Renal pelvis (tissue), 12 donors: ENCODE measurements around the gene NLGN4X. TPM values are rescaled to one million over a fixed set of nuclear protein-coding genes. Genes with fewer than 3 reads are reported as not detected.

ENCODE experiments used
- DNase-seq: peaks from one replicate; pipeline ENCODE4 v3.0.0-alpha.2; 2013
- long read RNA-seq, 16 experiments: transcript quantifications; one replicate each; lab custom pipeline, GENCODE V29; 2026
- polyA plus RNA-seq, 3 donors: library from polyadenylated mRNA; unstranded; fragments of 120-200 nt; gene quantifications; one replicate each; pipeline ENCODE4 v1.2.1, GENCODE V29; 2013; ENCODE audit not compliant: insufficient read length in 3 of 3

The NLGN4X gene
- polyA plus RNA-seq: 10 to 100 TPM in 2 of 3 donors, 1 to 10 TPM in 1; 8.7 to 13.1 (median 11.4) TPM
- long read RNA-seq, donor 1: 0 reads
- long read RNA-seq, donor 2, full-length matches to known transcripts: 2 of 2 reads
- long read RNA-seq, donor 2, partial matches to known transcripts: 0 of 2 reads
- long read RNA-seq, donor 2, other reads (novel, unspliced or antisense): 0 of 2 reads
- long read RNA-seq, donor 3, full-length matches to known transcripts: 2 of 2 reads
- long read RNA-seq, donor 3, partial matches to known transcripts: 0 of 2 reads
- long read RNA-seq, donor 3, other reads (novel, unspliced or antisense): 0 of 2 reads
- long read RNA-seq, donor 4, full-length matches to known transcripts: 1 of 1 reads
- long read RNA-seq, donor 4, partial matches to known transcripts: 0 of 1 reads
- long read RNA-seq, donor 4, other reads (novel, unspliced or antisense): 0 of 1 reads
- long read RNA-seq, donor 5, full-length matches to known transcripts: 1 of 1 reads
- long read RNA-seq, donor 5, partial matches to known transcripts: 0 of 1 reads
- long read RNA-seq, donor 5, other reads (novel, unspliced or antisense): 0 of 1 reads
- long read RNA-seq, donor 6: 0 reads
- long read RNA-seq, donor 7, full-length matches to known transcripts: 1 of 1 reads
- long read RNA-seq, donor 7, partial matches to known transcripts: 0 of 1 reads
- long read RNA-seq, donor 7, other reads (novel, unspliced or antisense): 0 of 1 reads
- long read RNA-seq, donor 8: 0 reads
- long read RNA-seq, donor 9: 0 reads
- long read RNA-seq, donor 10: 0 reads
- long read RNA-seq, donor 11: 0 reads
- long read RNA-seq, donor 12, full-length matches to known transcripts: 1 of 1 reads
- long read RNA-seq, donor 12, partial matches to known transcripts: 0 of 1 reads
- long read RNA-seq, donor 12, other reads (novel, unspliced or antisense): 0 of 1 reads
- long read RNA-seq, donor 13: 0 reads
- long read RNA-seq, donor 14, full-length matches to known transcripts: 4 of 4 reads
- long read RNA-seq, donor 14, partial matches to known transcripts: 0 of 4 reads
- long read RNA-seq, donor 14, other reads (novel, unspliced or antisense): 0 of 4 reads
- long read RNA-seq, donor 15, full-length matches to known transcripts: 2 of 2 reads
- long read RNA-seq, donor 15, partial matches to known transcripts: 0 of 2 reads
- long read RNA-seq, donor 15, other reads (novel, unspliced or antisense): 0 of 2 reads
- long read RNA-seq, donor 16, full-length matches to known transcripts: 3 of 3 reads
- long read RNA-seq, donor 16, partial matches to known transcripts: 0 of 3 reads
- long read RNA-seq, donor 16, other reads (novel, unspliced or antisense): 0 of 3 reads

DNA sequence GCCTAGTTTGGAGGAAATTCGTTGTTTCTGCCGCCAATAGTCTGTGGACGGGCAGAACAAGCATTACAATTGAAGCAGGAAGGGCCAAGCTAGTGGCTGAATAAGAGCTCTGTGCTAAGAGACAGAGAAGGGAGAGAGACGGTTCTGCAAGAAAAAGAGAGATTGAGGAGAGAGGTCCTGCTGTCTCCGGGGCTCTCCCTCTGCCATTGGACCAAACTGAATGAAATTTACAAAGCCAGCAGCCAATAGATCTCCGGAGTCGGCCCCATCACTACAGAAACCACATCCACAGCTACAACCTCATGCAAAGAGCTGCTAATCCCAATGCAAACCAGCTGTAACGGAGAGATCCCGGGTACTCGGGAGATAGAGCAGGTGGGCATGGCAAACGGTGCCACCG lies at the start of gene NLGN4X:
NLGN4X (minus strand) TSS at position 148 of the 400 bp plus-strand sequence. CDS start 77,401 bp downstream, outside the sequence.
- DNase-seq: peak; percentile 12

DNA sequence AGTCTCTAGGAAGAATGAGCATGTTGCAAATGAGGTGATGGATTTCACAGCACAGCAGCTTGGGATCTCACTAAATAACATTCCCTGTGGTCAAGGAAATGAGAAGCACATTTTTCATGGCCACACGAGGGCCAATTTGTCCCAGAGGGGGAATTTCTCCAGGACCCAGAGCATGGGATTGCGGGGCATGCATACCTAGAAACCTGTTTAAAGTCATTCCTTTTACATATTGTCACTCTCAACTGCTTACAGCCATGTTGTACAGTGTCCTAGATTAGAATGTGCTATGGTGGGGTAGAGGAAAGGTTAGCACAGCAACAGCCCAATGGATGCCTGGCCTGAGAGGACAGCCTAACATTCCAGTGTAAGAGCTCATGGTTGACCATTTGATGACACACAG lies 37.4 kb upstream of the NLGN4X start:
- DNase-seq: no peak

GRCh38 chrX:6262959-6263358 lies 34.3 kb upstream of the NLGN4X start:
- DNase-seq: no peak

GRCh38 chrX:6257025-6257424 lies 28.4 kb upstream of the NLGN4X start:
- DNase-seq: no peak

- DNase-seq: no peak
These were observed 16.0 kb upstream of the NLGN4X start for GRCh38 chrX:6244666-6245065.

DNA sequence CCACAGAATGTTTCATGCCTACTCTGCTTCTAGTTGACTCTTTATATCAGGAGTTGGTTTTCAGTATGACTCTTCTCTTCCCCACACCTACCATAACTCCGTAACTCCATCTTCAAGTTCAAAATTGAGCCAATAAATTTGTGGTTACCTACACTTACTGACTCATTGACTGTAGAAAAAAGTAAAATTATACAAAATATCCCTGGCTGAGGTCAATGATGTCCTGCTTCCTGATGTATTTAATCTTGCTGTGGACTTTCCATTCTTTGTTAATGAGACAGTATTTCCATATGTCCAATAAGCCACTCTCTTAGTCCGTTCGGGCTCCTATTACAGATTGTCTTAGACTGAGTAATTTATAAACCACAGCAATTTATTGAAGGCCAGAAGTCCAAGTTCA lies 9.9 kb upstream of the NLGN4X start:
- no peak for DNase-seq

- no peak for DNase-seq
These were observed 732 bp downstream of the NLGN4X start for GRCh38 chrX:6227935-6228334.

GRCh38 chrX:6227453-6227835 lies 1.2 kb downstream of the NLGN4X start:
- no peak for DNase-seq

- DNase-seq: peak; percentile 19
These were observed 1.8 kb downstream of the NLGN4X start for GRCh38 chrX:6226596-6227452.

GRCh38 chrX:6225911-6226595 lies 2.6 kb downstream of the NLGN4X start:
- DNase-seq: peak; percentile 19

DNA sequence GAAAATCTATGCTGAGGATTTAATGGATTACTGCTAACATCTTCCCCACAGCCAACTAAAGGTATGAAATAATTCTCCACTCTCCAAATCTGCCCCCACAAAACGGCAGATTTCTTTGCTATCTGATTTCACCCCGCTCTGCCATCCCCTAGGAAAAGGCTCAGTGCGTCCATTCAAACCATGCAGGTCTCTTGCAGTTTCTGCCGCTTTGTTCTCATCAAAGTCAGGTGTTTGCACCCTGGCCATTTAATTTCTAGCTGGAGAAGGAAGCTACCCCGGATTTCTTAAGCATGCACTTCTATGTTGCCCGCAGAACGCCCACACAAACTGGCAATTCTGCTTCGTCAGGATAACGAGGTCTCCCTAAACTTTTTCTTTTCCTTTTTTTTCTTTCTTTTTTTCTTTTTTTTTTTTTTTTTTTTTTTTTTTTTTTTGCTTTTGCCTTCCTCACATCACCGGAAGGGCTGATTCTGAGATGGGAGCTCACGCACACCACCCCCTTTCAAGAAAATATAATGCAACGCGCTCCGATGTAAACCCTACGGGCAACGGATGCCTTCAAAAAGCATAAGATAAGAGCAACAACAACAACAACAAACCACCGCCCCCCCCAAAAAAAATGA lies 3.3 kb downstream of the NLGN4X start:
- no peak for DNase-seq

DNA sequence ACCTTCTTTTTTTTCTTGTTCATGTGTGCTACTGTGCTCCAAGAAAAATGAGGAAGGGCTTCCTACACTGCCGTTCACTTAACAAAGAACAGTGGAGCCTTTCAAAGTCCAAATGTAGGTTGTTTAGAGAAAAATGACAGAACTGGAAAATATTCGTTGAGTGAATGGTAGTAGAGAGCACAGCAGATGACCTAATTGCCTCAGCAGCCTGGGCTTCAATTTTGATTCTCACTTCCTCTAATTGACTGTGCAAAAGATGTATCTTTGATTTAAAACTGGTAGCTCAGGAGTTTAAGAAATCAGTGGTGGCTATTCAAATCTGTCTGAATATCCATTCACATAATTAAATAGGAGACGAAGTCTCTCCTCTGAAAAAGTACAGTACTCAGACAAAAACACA lies 5.2 kb downstream of the NLGN4X start:
- no peak for DNase-seq

GRCh38 chrX:6210230-6210629 lies 18.4 kb downstream of the NLGN4X start:
- no peak for DNase-seq

GRCh38 chrX:6203462-6204215 lies 25.0 kb downstream of the NLGN4X start:
- DNase-seq: no peak

GRCh38 chrX:6199486-6199885 lies 29.2 kb downstream of the NLGN4X start:
- no peak for DNase-seq

GRCh38 chrX:6187256-6187655 lies 41.4 kb downstream of the NLGN4X start:
- DNase-seq: no peak

- DNase-seq: peak; percentile 24
These were observed 43.7 kb downstream of the NLGN4X start for GRCh38 chrX:6184900-6185515.

DNA sequence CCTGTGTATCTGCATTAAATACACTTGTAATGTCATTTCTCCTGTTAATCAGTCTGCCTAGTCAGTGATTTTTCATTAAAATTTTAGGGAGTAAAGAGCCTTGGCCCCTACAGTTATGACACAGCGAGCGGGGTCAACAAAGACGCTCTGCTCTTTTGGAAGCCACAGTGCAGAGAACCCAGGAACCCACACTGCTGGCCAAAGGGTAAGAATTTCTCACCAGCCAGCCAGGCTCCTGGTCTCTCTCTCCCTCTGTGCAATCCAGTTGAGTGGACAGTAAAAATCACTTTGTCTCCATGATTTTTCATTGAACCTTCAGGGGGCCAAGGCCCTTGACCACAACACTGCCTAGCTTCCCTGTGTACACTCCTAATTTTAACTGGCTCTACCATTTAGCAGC lies 52.8 kb downstream of the NLGN4X start:
- no peak for DNase-seq

GRCh38 chrX:6170424-6170823 lies 58.2 kb downstream of the NLGN4X start:
- no peak for DNase-seq
